ENCODE results near the gene FAM13C.

Gene FAM13C

DNA sequence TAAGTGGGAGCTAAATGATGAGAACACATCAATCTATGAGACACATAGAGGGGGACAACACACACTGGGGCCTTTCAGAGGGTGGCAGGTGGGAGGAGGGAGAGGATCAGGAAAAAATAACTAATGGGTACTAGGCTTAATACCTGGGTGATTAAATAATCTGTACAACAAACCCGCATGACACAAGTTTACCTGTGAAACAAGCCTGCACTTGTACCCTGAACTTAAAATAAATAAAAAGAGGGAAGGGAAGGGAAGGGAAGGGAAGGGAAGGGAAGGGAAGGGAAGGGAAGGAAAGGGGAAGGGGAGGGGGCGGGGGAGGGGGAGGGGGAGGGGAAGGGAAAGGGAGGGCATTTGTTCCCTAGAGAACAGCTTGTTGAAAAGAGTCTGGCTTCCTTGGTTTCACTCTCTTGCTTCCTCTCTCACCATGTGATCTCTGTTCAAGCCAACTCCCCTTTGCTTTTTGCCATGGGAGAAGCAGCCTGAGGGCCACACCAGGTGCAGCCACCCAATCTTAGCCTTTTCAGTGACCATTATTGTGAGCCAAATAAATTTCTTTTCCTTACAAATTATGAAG lies 57.7 kb downstream of the FAM13C start:
- Histone ChIP-seq H3K4me1 (ENCODE audit: control insufficient read depth, insufficient read depth, low read length) (no peaks in the 10 kb centered on the region), H3K9ac (ENCODE audit: low read length) (no peak overlapping the region), H3K27ac (ENCODE audit: low read depth, low read length) (no peak overlapping the region), H3K4me3 (ENCODE audit: low read length) (no peak overlapping the region), H3K27me3 (ENCODE audit: control insufficient read depth, insufficient read depth, low read length) (no peaks in the 10 kb centered on the region), H3K36me3 (ENCODE audit: control insufficient read depth, insufficient read depth, low read length) (no peaks in the 10 kb centered on the region)

DNA sequence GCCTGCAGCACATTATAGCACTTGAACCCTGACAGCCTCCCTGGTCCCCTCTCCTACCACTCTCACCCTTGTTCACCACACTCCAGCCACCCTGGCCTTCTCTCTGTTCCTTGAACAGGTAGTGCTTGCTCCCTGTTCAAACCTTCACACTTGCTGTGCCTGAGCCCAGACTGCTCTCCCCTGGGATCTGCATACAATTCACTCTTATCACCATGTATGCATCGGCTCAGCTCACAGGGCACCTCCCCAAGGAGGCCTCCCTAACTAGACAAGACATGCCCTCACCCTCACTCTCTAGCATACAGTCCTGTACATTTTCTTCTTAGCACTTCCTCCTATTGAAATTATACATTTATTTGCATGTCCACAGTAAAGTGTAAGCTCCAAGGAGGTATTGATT lies 59.3 kb downstream of the FAM13C start:
- H3K4me1 ChIP-seq (ENCODE audit: control insufficient read depth, insufficient read depth, low read length), result no peaks in the 10 kb centered on the region
- H3K36me3 ChIP-seq (ENCODE audit: control insufficient read depth, insufficient read depth, low read length), result no peaks in the 10 kb centered on the region
- H3K9ac ChIP-seq (ENCODE audit: low read length), result no peak overlapping the region
- no peak overlapping the region for H3K27ac ChIP-seq (ENCODE audit: low read depth, low read length)
- H3K4me3 ChIP-seq (ENCODE audit: low read length), result no peak overlapping the region
- H3K27me3 ChIP-seq (ENCODE audit: control insufficient read depth, insufficient read depth, low read length), result no peaks in the 10 kb centered on the region

DNA sequence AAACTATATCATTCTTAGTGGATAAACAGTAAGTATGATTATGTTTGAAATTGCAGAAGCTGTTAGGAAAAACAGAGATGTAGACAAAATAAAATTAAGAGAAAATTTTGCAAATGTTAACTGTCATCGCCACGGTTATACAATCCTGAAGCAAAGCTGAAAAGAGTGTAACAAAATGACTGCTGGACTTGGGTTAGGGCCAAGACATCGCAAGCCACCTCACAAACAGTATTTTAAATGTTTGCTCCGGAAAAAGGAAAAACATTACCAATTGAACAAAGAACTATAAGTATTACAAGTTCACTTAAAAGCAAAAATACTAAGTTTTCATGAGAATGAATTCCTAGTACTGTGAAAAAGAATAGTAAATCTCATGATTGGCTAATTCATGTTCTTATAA lies 60.0 kb downstream of the FAM13C start:
- Histone ChIP-seq H3K27ac (ENCODE audit: low read depth, low read length) (no peak overlapping the region), H3K4me3 (ENCODE audit: low read length) (no peak overlapping the region), H3K4me1 (ENCODE audit: control insufficient read depth, insufficient read depth, low read length) (no peaks in the 10 kb centered on the region)

DNA sequence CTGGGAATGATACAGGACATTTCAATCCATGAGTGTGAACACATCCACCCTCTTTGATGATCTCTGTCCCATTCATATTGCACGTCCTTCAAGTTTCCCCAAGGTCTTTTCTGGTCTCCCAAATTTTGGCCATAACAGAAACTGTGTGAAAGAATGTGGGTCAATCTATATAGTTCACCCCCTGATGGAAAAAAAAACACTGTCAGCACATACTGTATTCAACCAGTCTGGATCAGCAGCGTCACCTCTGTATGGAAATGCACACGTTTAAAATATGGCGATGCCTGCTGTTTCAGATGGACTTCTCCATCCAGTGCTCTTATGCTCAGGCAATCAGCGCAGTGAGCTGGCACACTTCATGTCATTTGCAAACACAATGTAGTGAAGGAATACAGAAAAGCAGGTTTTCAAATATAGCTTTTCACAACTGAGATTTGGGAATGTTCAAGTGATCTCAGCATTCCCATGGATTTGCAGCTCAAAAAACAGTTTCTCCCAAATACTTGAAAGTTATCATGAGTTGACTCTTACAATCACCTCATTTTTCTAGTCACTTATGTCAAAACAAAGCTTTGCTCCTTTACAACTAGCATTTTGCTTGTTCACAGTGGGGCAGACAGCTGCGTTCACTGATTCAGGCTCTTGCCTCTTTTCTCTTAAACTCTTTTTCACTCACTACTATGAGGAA lies 61.1 kb downstream of the FAM13C start:
- H3K4me3 ChIP-seq (ENCODE audit: low read length), result no peak overlapping the region
- H3K4me1 ChIP-seq (ENCODE audit: control insufficient read depth, insufficient read depth, low read length), result peaks cover 4% of the 10 kb centered on the region
- H3K9ac ChIP-seq (ENCODE audit: low read length), result no peak overlapping the region
- no peaks in the 10 kb centered on the region for H3K36me3 ChIP-seq (ENCODE audit: control insufficient read depth, insufficient read depth, low read length)
- no peaks in the 10 kb centered on the region for H3K27me3 ChIP-seq (ENCODE audit: control insufficient read depth, insufficient read depth, low read length)
- H3K27ac ChIP-seq (ENCODE audit: low read depth, low read length), result no peak overlapping the region

More for the DNA sequence above, 60.0 kb downstream of the FAM13C start:
- Histone ChIP-seq H3K27me3 (ENCODE audit: control insufficient read depth, insufficient read depth, low read length) (no peaks in the 10 kb centered on the region), H3K9ac (ENCODE audit: low read length) (no peak overlapping the region), H3K36me3 (ENCODE audit: control insufficient read depth, insufficient read depth, low read length) (no peaks in the 10 kb centered on the region)

DNA sequence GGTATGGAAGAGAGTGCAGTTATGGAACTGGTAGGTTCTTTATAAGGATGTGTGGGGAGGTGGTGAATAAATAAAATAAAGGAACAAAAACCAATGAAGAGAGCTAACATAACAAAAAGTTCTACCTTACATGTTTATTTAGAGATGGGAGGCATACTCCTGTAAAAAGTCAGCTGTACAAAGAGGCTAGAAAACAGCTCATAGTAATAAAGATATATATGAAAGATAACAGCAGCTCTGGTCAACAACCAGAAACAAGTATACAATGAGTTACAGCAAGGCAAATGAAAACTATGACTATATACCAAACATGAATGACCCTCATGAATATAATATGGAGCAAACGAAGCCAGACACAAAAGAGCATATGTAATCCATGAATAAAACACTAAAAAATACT lies 62.0 kb downstream of the FAM13C start:
- H3K9ac ChIP-seq (ENCODE audit: low read length), result no peak overlapping the region
- H3K4me3 ChIP-seq (ENCODE audit: low read length), result no peak overlapping the region
- no peaks in the 10 kb centered on the region for H3K27me3 ChIP-seq (ENCODE audit: control insufficient read depth, insufficient read depth, low read length)
- peaks cover 4% of the 10 kb centered on the region for H3K4me1 ChIP-seq (ENCODE audit: control insufficient read depth, insufficient read depth, low read length)
- no peak overlapping the region for H3K27ac ChIP-seq (ENCODE audit: low read depth, low read length)
- H3K36me3 ChIP-seq (ENCODE audit: control insufficient read depth, insufficient read depth, low read length), result no peaks in the 10 kb centered on the region

DNA sequence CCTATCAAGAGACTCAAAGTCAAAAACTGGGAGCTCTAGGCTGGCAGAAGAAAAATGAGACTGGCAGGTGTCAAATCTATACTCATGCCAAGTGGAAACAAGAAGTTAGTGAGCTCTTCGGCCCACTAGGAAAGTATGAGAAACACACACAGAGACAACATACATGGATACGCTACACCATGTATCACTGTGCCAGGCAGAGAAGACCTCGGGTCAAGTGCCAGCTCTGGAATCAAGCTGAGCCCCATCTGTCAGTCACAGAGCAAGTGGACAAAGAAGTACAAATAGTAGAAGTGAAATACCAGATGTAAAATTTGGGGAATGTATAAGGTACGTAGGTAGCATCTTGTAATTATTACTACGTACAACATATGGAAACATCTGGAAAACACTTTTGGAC lies 62.4 kb downstream of the FAM13C start:
- Histone ChIP-seq H3K36me3 (ENCODE audit: control insufficient read depth, insufficient read depth, low read length) (no peaks in the 10 kb centered on the region), H3K4me3 (ENCODE audit: low read length) (no peak overlapping the region), H3K27ac (ENCODE audit: low read depth, low read length) (no peak overlapping the region), H3K4me1 (ENCODE audit: control insufficient read depth, insufficient read depth, low read length) (peaks cover 4% of the 10 kb centered on the region), H3K9ac (ENCODE audit: low read length) (no peak overlapping the region), H3K27me3 (ENCODE audit: control insufficient read depth, insufficient read depth, low read length) (no peaks in the 10 kb centered on the region)

DNA sequence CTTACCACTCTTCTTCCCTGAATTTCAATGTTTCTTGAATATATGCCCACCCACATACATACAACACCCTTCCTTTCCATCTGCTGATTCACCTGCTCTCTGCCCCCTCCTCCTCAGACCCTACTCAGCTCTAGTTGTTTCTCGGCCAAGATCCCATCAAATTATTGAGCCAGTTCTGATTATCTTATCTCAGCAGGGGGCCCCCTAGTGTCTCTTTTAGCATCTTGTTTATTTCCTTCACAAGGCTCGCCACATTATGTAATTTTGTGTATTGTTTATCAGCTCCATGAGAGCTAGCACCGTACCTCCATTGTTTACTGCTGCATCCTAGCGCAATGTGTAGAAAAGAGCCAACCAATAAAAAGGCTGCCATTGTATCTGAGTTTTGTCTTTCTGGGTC lies 71.9 kb downstream of the FAM13C start:
- Histone ChIP-seq H3K27ac (ENCODE audit: low read depth, low read length) (no peak overlapping the region), H3K4me1 (ENCODE audit: control insufficient read depth, insufficient read depth, low read length) (no peaks in the 10 kb centered on the region)

DNA sequence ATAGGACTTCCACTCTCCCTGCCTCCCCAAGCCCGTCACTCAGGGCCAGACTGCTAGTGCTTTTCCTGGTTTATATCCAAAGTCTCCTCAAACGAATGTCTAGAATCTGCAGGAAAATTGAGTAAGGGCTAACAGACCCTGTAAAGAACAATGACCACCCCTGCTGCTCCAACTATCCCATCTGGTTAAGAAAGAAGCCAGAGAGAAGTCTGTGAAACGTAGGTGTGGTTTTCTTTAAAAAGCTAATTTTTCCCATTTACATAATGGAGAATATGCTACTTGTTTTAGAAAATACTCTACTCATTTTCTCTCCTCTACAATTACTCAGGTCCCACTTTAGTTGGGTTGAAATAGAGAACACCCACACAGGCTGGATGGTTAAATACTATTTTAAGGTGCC lies 72.5 kb downstream of the FAM13C start:
- no peak overlapping the region for H3K27ac ChIP-seq (ENCODE audit: low read depth, low read length)
- H3K36me3 ChIP-seq (ENCODE audit: control insufficient read depth, insufficient read depth, low read length), result no peaks in the 10 kb centered on the region
- no peaks in the 10 kb centered on the region for H3K27me3 ChIP-seq (ENCODE audit: control insufficient read depth, insufficient read depth, low read length)
- H3K4me3 ChIP-seq (ENCODE audit: low read length), result no peak overlapping the region
- H3K4me1 ChIP-seq (ENCODE audit: control insufficient read depth, insufficient read depth, low read length), result no peaks in the 10 kb centered on the region
- H3K9ac ChIP-seq (ENCODE audit: low read length), result no peak overlapping the region

More for the DNA sequence above, 71.9 kb downstream of the FAM13C start:
- no peaks in the 10 kb centered on the region for H3K36me3 ChIP-seq (ENCODE audit: control insufficient read depth, insufficient read depth, low read length)
- H3K4me3 ChIP-seq (ENCODE audit: low read length), result no peak overlapping the region
- H3K27me3 ChIP-seq (ENCODE audit: control insufficient read depth, insufficient read depth, low read length), result no peaks in the 10 kb centered on the region
- H3K9ac ChIP-seq (ENCODE audit: low read length), result no peak overlapping the region

DNA sequence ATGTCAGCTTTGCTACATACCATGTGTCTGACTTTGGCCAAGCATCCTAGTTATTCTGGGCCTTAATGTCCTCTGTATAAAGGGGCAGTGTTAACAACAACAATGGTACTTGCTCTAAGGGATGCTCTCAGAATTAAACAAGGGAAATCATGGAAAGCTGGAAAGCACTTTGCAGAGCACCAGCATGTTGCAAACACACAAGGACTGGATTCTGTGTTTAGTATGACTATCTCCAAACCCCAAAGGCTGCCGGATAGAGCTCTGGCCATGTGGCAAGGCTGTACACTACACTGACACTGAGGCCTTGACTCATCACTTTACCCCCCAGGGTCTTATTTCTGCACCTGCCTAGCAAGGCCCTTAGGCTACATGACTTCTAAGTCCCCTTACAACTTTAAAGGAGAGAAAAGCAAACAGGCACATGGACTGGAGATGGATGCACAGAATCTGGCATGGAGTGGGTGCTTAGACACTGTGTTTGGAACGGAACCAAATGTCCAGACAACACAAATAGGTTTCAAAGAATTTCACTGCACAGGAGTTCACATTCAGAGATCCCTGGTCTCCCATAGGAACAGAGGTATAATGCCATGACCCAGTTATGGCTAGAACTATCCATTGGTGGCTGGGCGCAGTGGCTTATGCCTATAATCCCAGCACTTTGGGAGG lies 74.6 kb downstream of the FAM13C start:
- no peak overlapping the region for H3K4me3 ChIP-seq (ENCODE audit: low read length)
- H3K27ac ChIP-seq (ENCODE audit: low read depth, low read length), result no peak overlapping the region
- H3K4me1 ChIP-seq (ENCODE audit: control insufficient read depth, insufficient read depth, low read length), result no peaks in the 10 kb centered on the region
- no peaks in the 10 kb centered on the region for H3K36me3 ChIP-seq (ENCODE audit: control insufficient read depth, insufficient read depth, low read length)
- H3K9ac ChIP-seq (ENCODE audit: low read length), result no peak overlapping the region
- H3K27me3 ChIP-seq (ENCODE audit: control insufficient read depth, insufficient read depth, low read length), result no peaks in the 10 kb centered on the region

DNA sequence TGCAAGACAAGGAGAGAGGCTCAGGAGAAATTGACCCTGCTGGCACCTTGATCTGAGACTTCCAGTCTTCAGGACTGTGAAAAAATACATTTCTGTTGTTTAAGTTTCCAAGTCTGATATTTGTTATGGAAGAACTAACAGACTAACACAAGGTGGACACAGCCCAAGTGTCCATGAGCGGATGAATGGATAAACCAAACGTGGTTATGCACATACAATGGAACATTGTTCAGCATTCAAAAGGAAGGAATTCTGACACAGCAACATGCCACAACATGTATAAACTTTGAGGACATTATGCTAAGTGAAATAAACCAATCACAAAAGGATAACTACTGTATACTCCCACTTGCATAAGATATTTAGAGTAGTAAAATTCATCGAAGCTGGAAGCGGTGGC lies 76.5 kb downstream of the FAM13C start:
- Histone ChIP-seq H3K4me3 (ENCODE audit: low read length) (no peak overlapping the region), H3K27me3 (ENCODE audit: control insufficient read depth, insufficient read depth, low read length) (no peaks in the 10 kb centered on the region), H3K9ac (ENCODE audit: low read length) (no peak overlapping the region), H3K4me1 (ENCODE audit: control insufficient read depth, insufficient read depth, low read length) (no peaks in the 10 kb centered on the region), H3K27ac (ENCODE audit: low read depth, low read length) (no peak overlapping the region), H3K36me3 (ENCODE audit: control insufficient read depth, insufficient read depth, low read length) (no peaks in the 10 kb centered on the region)

DNA sequence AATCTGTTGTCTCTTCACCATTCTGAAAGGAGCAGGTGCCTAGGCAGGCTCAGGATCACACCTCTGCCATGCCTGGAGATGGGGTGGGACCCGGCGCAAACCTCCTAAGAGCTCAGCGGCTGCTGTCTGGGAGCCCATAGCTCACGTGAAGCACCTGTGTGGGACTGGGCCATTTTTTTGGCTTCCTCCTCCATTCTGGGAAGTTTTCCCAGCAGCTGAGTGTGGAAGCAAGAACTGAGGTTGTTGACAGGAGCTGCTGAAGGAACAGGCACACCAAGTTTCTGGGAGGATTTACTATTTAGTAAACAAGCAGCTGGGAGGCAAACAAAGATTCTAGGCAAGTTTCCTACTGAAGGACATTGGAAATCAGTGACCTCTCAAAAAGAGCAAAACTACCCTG lies 77.3 kb downstream of the FAM13C start:
- no peaks in the 10 kb centered on the region for H3K4me1 ChIP-seq (ENCODE audit: control insufficient read depth, insufficient read depth, low read length)
- H3K9ac ChIP-seq (ENCODE audit: low read length), result no peak overlapping the region
- no peak overlapping the region for H3K27ac ChIP-seq (ENCODE audit: low read depth, low read length)
- no peaks in the 10 kb centered on the region for H3K36me3 ChIP-seq (ENCODE audit: control insufficient read depth, insufficient read depth, low read length)
- H3K4me3 ChIP-seq (ENCODE audit: low read length), result no peak overlapping the region
- H3K27me3 ChIP-seq (ENCODE audit: control insufficient read depth, insufficient read depth, low read length), result no peaks in the 10 kb centered on the region

DNA sequence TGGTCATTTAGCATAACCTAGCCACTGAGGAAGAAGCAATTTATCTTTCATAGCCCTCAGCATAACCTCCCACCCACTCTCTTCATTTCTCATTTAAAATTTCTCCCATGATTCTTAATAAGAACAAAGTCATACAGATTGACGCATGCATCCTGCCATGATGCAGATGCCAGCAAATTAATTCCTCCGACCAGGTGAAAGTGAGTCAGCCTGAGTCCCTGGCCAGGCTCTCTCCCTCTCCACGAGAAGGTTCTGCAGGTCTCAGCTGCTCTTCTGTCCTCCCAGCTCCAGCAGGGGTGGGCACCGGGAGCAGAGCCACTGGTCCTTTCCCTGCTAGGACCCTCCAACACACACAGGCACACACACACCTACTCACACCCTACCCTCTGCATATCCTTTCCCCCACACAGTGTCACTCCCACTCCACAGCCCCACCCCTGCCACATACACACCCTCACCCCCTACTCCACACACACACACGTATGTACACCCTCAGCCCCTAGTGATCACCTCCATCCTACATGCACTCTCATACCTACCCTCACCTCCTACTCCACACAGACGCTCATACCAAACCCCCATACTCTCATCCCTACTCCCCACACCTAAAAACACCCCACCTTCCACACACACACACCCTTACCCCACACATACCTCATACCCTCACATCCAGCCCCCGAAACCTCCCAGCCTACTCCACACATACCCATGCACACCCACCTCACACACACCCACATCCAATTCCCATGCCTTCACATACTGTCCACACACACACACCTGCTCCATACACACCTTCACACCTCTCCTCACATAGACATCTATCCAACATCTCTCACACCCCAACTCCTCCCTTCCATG lies 78.0 kb downstream of the FAM13C start:
- H3K4me1 ChIP-seq (ENCODE audit: control insufficient read depth, insufficient read depth, low read length), result no peaks in the 10 kb centered on the region
- no peak overlapping the region for H3K27ac ChIP-seq (ENCODE audit: low read depth, low read length)
- no peaks in the 10 kb centered on the region for H3K36me3 ChIP-seq (ENCODE audit: control insufficient read depth, insufficient read depth, low read length)
- H3K9ac ChIP-seq (ENCODE audit: low read length), result no peak overlapping the region
- no peaks in the 10 kb centered on the region for H3K27me3 ChIP-seq (ENCODE audit: control insufficient read depth, insufficient read depth, low read length)
- H3K4me3 ChIP-seq (ENCODE audit: low read length), result no peak overlapping the region
